Neural progenitor cell (in vitro differentiated cells): ENCODE data around the gene CD80. TPM values are rescaled to one million over a fixed set of nuclear protein-coding genes. Genes with fewer than 3 reads are reported as not detected.
"Not testable (repeated sequence)": the region's sequence is repeated elsewhere in the genome, so short reads cannot be mapped to it uniquely, and the experiment has no call there.

Experiments used
- DNase-seq: peaks from one replicate; pipeline ENCODE4 v3.0.0-alpha.2; 2016; ENCODE audit warnings: low spot score
- H2AFZ ChIP-seq: fragments of 200-600 bp; sonication (generic); replicated peaks from 2 replicates; pipeline ENCODE4 v1.6.1; 2016; ENCODE audit warnings: antibody characterized with exemption
- H3F3A ChIP-seq: fragments of 200-600 bp; sonication (generic); 2 replicates; pipeline ENCODE4 v1.6.1; 2016; ENCODE audit warnings: antibody characterized with exemption, low read depth
- H3K27ac ChIP-seq: fragments of 200-600 bp; sonication (generic); 2 replicates; pipeline ENCODE4 v1.5.1; 2016; ENCODE audit warnings: mild to moderate bottlenecking
- H3K27me3 ChIP-seq: fragments of 200-600 bp; sonication (generic); 2 replicates; pipeline ENCODE4 v1.6.1; 2016; ENCODE audit warnings: mild to moderate bottlenecking, moderate library complexity
- H3K36me3 ChIP-seq: fragments of 200-600 bp; sonication (generic); 2 replicates; pipeline ENCODE4 v1.5.1; 2016
- H3K4me1 ChIP-seq: fragments of 200-600 bp; sonication (generic); 2 replicates; pipeline ENCODE4 v1.6.1; 2016; ENCODE audit warnings: mixed run types
- H3K4me2 ChIP-seq: fragments of 200-600 bp; sonication (generic); 2 replicates; pipeline ENCODE4 v1.6.1; 2016
- H3K4me3 ChIP-seq: fragments of 200-600 bp; sonication (generic); 2 replicates; pipeline ENCODE4 v1.5.1; 2016
- H3K79me2 ChIP-seq: fragments of 200-600 bp; sonication (generic); 2 replicates; pipeline ENCODE4 v1.6.1; 2016; ENCODE audit warnings: low read depth
- H3K9ac ChIP-seq: fragments of 200-600 bp; sonication (generic); 2 replicates; pipeline ENCODE4 v1.6.1; 2016
- H3K9me3 ChIP-seq: fragments of 200-600 bp; sonication (generic); 2 replicates; pipeline ENCODE4 v1.5.1; 2016; ENCODE audit warnings: low read depth
- H4K20me1 ChIP-seq: fragments of 200-600 bp; sonication (generic); 2 replicates; pipeline ENCODE4 v1.6.1; 2016; ENCODE audit warnings: low read depth
- H3K27ac Mint-ChIP-seq: 3 replicates; pipeline ENCODE4 v1.8.0; 2021; ENCODE audit warnings: mixed read lengths
- H3K27me3 Mint-ChIP-seq: 2 replicates; pipeline ENCODE4 v1.8.0; 2022; ENCODE audit warnings: low read depth, mild to moderate bottlenecking, inconsistent platforms, moderate library complexity, mixed read lengths; ENCODE audit not compliant: insufficient read depth
- H3K36me3 Mint-ChIP-seq: 3 replicates; pipeline ENCODE4 v1.8.0; 2021; ENCODE audit warnings: mixed read lengths
- H3K4me1 Mint-ChIP-seq: 3 replicates; pipeline ENCODE4 v1.8.0; 2021; ENCODE audit warnings: mixed read lengths
- H3K4me3 Mint-ChIP-seq: 3 replicates; pipeline ENCODE4 v1.8.0; 2021; ENCODE audit warnings: mild to moderate bottlenecking, moderate library complexity, mixed read lengths
- H3K9me3 Mint-ChIP-seq: 3 replicates; pipeline ENCODE4 v1.8.0; 2020; ENCODE audit warnings: mixed read lengths
- CTCF ChIP-seq: fragments of 200-600 bp; sonication (generic); IDR thresholded peaks from 2 replicates; pipeline ENCODE4 v1.5.1; 2017; ENCODE audit warnings: antibody characterized with exemption, mild to moderate bottlenecking
- EZH2 ChIP-seq: fragments of 200-600 bp; sonication (generic); IDR thresholded peaks from 2 replicates; pipeline ENCODE4 v1.6.1; 2017; ENCODE audit warnings: antibody characterized with exemption, mild to moderate bottlenecking, moderate library complexity
- EZH2phosphoT487 ChIP-seq: fragments of 200-600 bp; sonication (generic); IDR thresholded peaks from 2 replicates; pipeline ENCODE4 v1.6.1; 2017; ENCODE audit warnings: antibody characterized with exemption
- total RNA-seq: library from RNA; depleted of rRNA; stranded (reverse); fragments of >200 nt; gene quantifications from 2 replicates; pipeline ENCODE4 v1.2.3, GENCODE V29; 2015; ENCODE audit warnings: low replicate concordance

The CD80 gene
- total RNA-seq, 1 donor from 2014 or later: 0.30 TPM

- H3F3A ChIP-seq: no peaks in the 10 kb centered on the region
- H3K79me2 ChIP-seq: no peaks in the 10 kb centered on the region
- DNase-seq: no peak
- H3K4me1 ChIP-seq: no peaks in the 10 kb centered on the region
- no peak overlapping the region for H3K9ac ChIP-seq
- H3K4me1 Mint-ChIP-seq: no peaks in the 10 kb centered on the region
- H3K27ac Mint-ChIP-seq: no peak overlapping the region
- TF ChIP-seq CTCF: no peak
- H3K9me3 Mint-ChIP-seq: no peaks in the 10 kb centered on the region
- H3K4me2 ChIP-seq: no peak overlapping the region
- H3K27ac ChIP-seq: no peak overlapping the region
- no peaks in the 10 kb centered on the region for H4K20me1 ChIP-seq
- H3K9me3 ChIP-seq: no peaks in the 10 kb centered on the region
- H3K27me3 Mint-ChIP-seq: peaks cover 3% of the 10 kb centered on the region
- no peaks in the 10 kb centered on the region for H3K36me3 ChIP-seq
- H3K4me3 ChIP-seq: no peak overlapping the region
- no peaks in the 10 kb centered on the region for H3K36me3 Mint-ChIP-seq
- H3K4me3 Mint-ChIP-seq: no peak overlapping the region
- peak overlapping the region; percentile 2 for H2AFZ ChIP-seq
- no peaks in the 10 kb centered on the region for H3K27me3 ChIP-seq
These were observed 12.3 kb upstream of the CD80 start for GRCh38 chr3:119571688-119572087.

- TF ChIP-seq EZH2phosphoT487 (no peak), EZH2 (no peak), CTCF (no peak)
- no peak for DNase-seq
- peak overlapping the region; percentile 2 for H2AFZ ChIP-seq
These were observed 11.8 kb upstream of the CD80 start for GRCh38 chr3:119571230-119571629.

GRCh38 chr3:119570229-119570628, 10.8 kb upstream of the CD80 start:
- no peak for TF ChIP-seq EZH2
- no peak for TF ChIP-seq EZH2phosphoT487
- no peak for TF ChIP-seq CTCF
- H3K9me3 Mint-ChIP-seq: no peaks in the 10 kb centered on the region
- H3K4me3 ChIP-seq: no peak overlapping the region
- H3K9me3 ChIP-seq: no peaks in the 10 kb centered on the region
- H3K79me2 ChIP-seq: no peaks in the 10 kb centered on the region
- no peak overlapping the region for H3K4me3 Mint-ChIP-seq
- no peak overlapping the region for H2AFZ ChIP-seq
- H3K36me3 Mint-ChIP-seq: no peaks in the 10 kb centered on the region
- no peak overlapping the region for H3K27ac Mint-ChIP-seq
- H3K9ac ChIP-seq: no peak overlapping the region
- H4K20me1 ChIP-seq: no peaks in the 10 kb centered on the region
- no peak for DNase-seq
- H3K4me1 Mint-ChIP-seq: no peaks in the 10 kb centered on the region
- no peaks in the 10 kb centered on the region for H3K4me1 ChIP-seq
- H3K27me3 ChIP-seq: no peaks in the 10 kb centered on the region
- no peaks in the 10 kb centered on the region for H3K36me3 ChIP-seq
- H3K4me2 ChIP-seq: no peak overlapping the region
- peaks cover 3% of the 10 kb centered on the region for H3K27me3 Mint-ChIP-seq
- no peaks in the 10 kb centered on the region for H3F3A ChIP-seq
- no peak overlapping the region for H3K27ac ChIP-seq

More at GRCh38 chr3:119571230-119571629, 11.8 kb upstream of the CD80 start:
- no peaks in the 10 kb centered on the region for H4K20me1 ChIP-seq
- Mint-ChIP-seq H3K36me3 (no peaks in the 10 kb centered on the region), H3K27ac (no peak overlapping the region), H3K9me3 (no peaks in the 10 kb centered on the region), H3K27me3 (peaks cover 3% of the 10 kb centered on the region), H3K4me1 (no peaks in the 10 kb centered on the region), H3K4me3 (no peak overlapping the region)
- no peak overlapping the region for H3K9ac ChIP-seq
- no peaks in the 10 kb centered on the region for H3K36me3 ChIP-seq
- H3K4me2 ChIP-seq: no peak overlapping the region
- H3K79me2 ChIP-seq: no peaks in the 10 kb centered on the region
- no peaks in the 10 kb centered on the region for H3K27me3 ChIP-seq
- no peaks in the 10 kb centered on the region for H3K4me1 ChIP-seq
- no peaks in the 10 kb centered on the region for H3F3A ChIP-seq
- H3K4me3 ChIP-seq: no peak overlapping the region
- no peak overlapping the region for H3K27ac ChIP-seq
- no peaks in the 10 kb centered on the region for H3K9me3 ChIP-seq

- H3K4me2 ChIP-seq: no peak overlapping the region
- H3K27ac ChIP-seq: no peak overlapping the region
- H3F3A ChIP-seq: no peaks in the 10 kb centered on the region
- H3K79me2 ChIP-seq: no peaks in the 10 kb centered on the region
- no peaks in the 10 kb centered on the region for H3K9me3 ChIP-seq
- Mint-ChIP-seq H3K4me3 (no peak overlapping the region), H3K36me3 (no peaks in the 10 kb centered on the region), H3K9me3 (no peaks in the 10 kb centered on the region), H3K4me1 (no peaks in the 10 kb centered on the region), H3K27me3 (peaks cover 3% of the 10 kb centered on the region), H3K27ac (no peak overlapping the region)
- no peaks in the 10 kb centered on the region for H3K4me1 ChIP-seq
- DNase-seq: no peak
- H4K20me1 ChIP-seq: no peaks in the 10 kb centered on the region
- H3K27me3 ChIP-seq: no peaks in the 10 kb centered on the region
- no peak overlapping the region for H2AFZ ChIP-seq
- no peak for TF ChIP-seq EZH2phosphoT487
- no peak for TF ChIP-seq CTCF
- TF ChIP-seq EZH2: no peak
- no peak overlapping the region for H3K4me3 ChIP-seq
- no peaks in the 10 kb centered on the region for H3K36me3 ChIP-seq
- H3K9ac ChIP-seq: no peak overlapping the region
These were observed 9.7 kb upstream of the CD80 start for GRCh38 chr3:119569156-119569555.

GRCh38 chr3:119563334-119563733, 3.9 kb upstream of the CD80 start:
- not testable (repeated sequence) for H3K4me1 Mint-ChIP-seq, H3K36me3 Mint-ChIP-seq, H3K9me3 Mint-ChIP-seq, H3K79me2 ChIP-seq, H3K27me3 ChIP-seq, H3K4me2 ChIP-seq, H4K20me1 ChIP-seq, DNase-seq, H3K27me3 Mint-ChIP-seq, H3K27ac Mint-ChIP-seq, H3K9ac ChIP-seq, H3F3A ChIP-seq, H3K36me3 ChIP-seq, H3K4me1 ChIP-seq, H2AFZ ChIP-seq, H3K4me3 ChIP-seq, H3K4me3 Mint-ChIP-seq, H3K27ac ChIP-seq, H3K9me3 ChIP-seq
